HG03060 (cell line): ENCODE data around the gene OXT.
"Not testable (repeated sequence)": the region's sequence is repeated elsewhere in the genome, so short reads cannot be mapped to it uniquely, and the experiment has no call there.

Experiments used
- ATAC-seq: cut with Tn5 transposase; IDR thresholded peaks from one replicate; pipeline ENCODE4 v1.9.1; 2021; ENCODE audit warnings: low read depth, moderate number of reproducible peaks; ENCODE audit not compliant: unreplicated experiment

OXT gene

GRCh38 chr20:3071610-3072529 lies at the start of gene OXT:
TSS of gene OXT (plus strand) at chr20:3071620. CDS start at chr20:3071656, 36 bp downstream.
- ATAC-seq, result no peak

- ATAC-seq, result no peak
Measured at GRCh38 chr20:3021777-3022176, 49.6 kb upstream of the OXT start.

GRCh38 chr20:3022559-3023490 lies 48.6 kb upstream of the OXT start:
- ATAC-seq, result not testable (repeated sequence)

GRCh38 chr20:3027987-3028386 lies 43.4 kb upstream of the OXT start:
- no peak for ATAC-seq

GRCh38 chr20:3031524-3032147 lies 39.8 kb upstream of the OXT start:
- no peak for ATAC-seq

- no peak for ATAC-seq
Measured at GRCh38 chr20:3032624-3033023, 38.8 kb upstream of the OXT start.

- no peak for ATAC-seq
Measured at GRCh38 chr20:3037654-3038053, 33.8 kb upstream of the OXT start.

- ATAC-seq, result no peak
Measured at GRCh38 chr20:3038454-3038853, 33.0 kb upstream of the OXT start.

GRCh38 chr20:3039426-3039825 lies 32.0 kb upstream of the OXT start:
- ATAC-seq, result no peak

GRCh38 chr20:3040086-3040485 lies 31.3 kb upstream of the OXT start:
- no peak for ATAC-seq

GRCh38 chr20:3041854-3042409 lies 29.5 kb upstream of the OXT start:
- ATAC-seq, result no peak

GRCh38 chr20:3042625-3043024 lies 28.8 kb upstream of the OXT start:
- ATAC-seq, result no peak

GRCh38 chr20:3043322-3043721 lies 28.1 kb upstream of the OXT start, which contains the start of gene GNRH2:
TSS of gene GNRH2 (plus strand) at chr20:3043622. CDS start at chr20:3044415, 793 bp downstream.
- ATAC-seq, result no peak

- ATAC-seq, result no peak
Measured at GRCh38 chr20:3044336-3044965, 27.0 kb upstream of the OXT start.

- ATAC-seq, result no peak
Measured at GRCh38 chr20:3045042-3045815, 26.2 kb upstream of the OXT start.

GRCh38 chr20:3045816-3046676 lies 25.4 kb upstream of the OXT start, which contains the start of gene MRPS26:
TSS of gene MRPS26 (plus strand) at chr20:3046052. CDS start at chr20:3046069, 17 bp downstream.
- ATAC-seq, result no peak

- ATAC-seq, result no peak
Measured at GRCh38 chr20:3046677-3047462, 24.6 kb upstream of the OXT start.
